ENCODE measurements around the gene LDLRAD4.

Gene LDLRAD4

DNA sequence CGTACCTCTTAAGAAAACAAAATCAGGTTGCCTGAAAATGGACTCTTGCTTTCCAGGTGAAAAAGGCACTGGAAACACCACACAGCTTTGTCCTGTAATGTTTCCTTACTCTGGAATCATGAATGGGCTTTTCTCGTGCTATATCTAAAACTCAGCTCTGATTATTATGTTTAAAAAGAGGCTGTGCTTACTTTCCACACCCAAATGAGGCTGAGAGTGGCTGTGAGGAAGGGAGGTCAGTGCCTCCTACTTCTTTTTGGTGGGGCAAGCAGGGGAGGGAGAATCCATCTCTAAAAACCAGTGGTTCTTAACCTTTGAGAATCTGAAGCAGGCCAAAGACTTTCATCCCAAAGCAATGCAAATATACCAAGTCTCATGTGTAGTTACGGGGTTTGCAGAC, 359.2 kb downstream of the LDLRAD4 start:
- no peak for DNase-seq (ENCODE audit: insufficient read length, low spot score)
- FAIRE-seq: no peak
- 0 out of 2 replicates have a peak, but pooled peaks have one; percentile 16 for TF ChIP-seq POLR2AphosphoS5 (IDR thresholded peaks at IDR 0.05; ENCODE audit: low read depth, low read length)
- no peak for TF ChIP-seq SPI1 (IDR thresholded peaks at IDR 0.05; ENCODE audit: low read depth, low read length)

DNA sequence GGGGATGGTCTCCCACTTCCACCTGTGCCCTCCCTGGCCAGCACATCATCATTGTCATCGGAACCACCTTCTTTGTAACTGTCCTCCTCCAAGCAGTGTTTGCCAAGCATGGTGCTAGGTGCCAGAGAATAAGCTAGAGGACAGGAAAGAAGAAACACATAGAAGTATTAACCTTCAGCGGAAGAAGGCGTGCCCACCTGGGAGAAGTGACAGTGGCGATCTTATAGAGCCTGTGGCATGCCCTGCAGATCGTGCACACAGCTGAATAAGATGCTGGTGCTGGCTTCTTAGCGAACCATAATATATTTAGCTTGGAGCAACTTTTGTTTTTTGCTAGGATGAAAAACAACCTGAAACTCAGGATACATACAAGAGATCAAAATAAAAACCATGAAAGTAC, 359.8 kb downstream of the LDLRAD4 start:
- FAIRE-seq (peak; percentile 5), DNase-seq (ENCODE audit: insufficient read length, low spot score) (no peak)
- TF ChIP-seq PAX5 (IDR thresholded peaks at IDR 0.05; ENCODE audit: insufficient read depth, low read length, severe bottlenecking): no peak
- TF ChIP-seq POLR2A (IDR thresholded peaks at IDR 0.05; ENCODE audit: low read depth, low read length): no peak
- no peak for TF ChIP-seq SPI1 (IDR thresholded peaks at IDR 0.05; ENCODE audit: low read depth, low read length)
- no peak for TF ChIP-seq POLR2AphosphoS5 (IDR thresholded peaks at IDR 0.05; ENCODE audit: low read depth, low read length)
- TF ChIP-seq TAF1 (IDR thresholded peaks at IDR 0.05; ENCODE audit: low read depth, low read length): no peak
- TF ChIP-seq POU2F2 (IDR thresholded peaks at IDR 0.05; ENCODE audit: low read depth, low read length): no peak

DNA sequence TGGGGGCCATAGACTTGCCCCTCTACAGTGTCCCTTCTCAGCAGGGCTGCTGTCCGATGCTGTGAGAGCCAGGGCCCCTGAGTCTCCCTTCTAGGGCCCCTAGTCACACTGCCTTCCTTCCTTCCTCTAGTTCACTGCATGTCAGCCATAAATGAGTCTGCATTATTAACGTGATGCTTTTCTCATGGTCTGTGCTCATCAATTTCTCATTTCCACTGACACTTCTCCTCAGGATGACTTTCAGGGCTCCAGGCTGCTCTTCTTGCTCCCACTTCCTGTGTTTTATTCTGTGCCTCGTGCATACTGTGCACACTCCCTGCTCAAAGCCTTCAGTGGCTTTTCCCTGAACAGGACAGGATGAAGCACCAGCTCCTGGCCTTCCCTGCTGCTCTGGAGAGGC, 361.3 kb downstream of the LDLRAD4 start:
- TF ChIP-seq POLR2A (IDR thresholded peaks at IDR 0.05; ENCODE audit: low read depth, low read length): no peak
- no peak for TF ChIP-seq SPI1 (IDR thresholded peaks at IDR 0.05; ENCODE audit: low read depth, low read length)
- no peak for TF ChIP-seq POU2F2 (IDR thresholded peaks at IDR 0.05; ENCODE audit: low read depth, low read length)
- no peak for TF ChIP-seq TAF1 (IDR thresholded peaks at IDR 0.05; ENCODE audit: low read depth, low read length)
- no peak for TF ChIP-seq POLR2AphosphoS5 (IDR thresholded peaks at IDR 0.05; ENCODE audit: low read depth, low read length)
- no peak for TF ChIP-seq PAX5 (IDR thresholded peaks at IDR 0.05; ENCODE audit: insufficient read depth, low read length, severe bottlenecking)
- no peak for DNase-seq (ENCODE audit: insufficient read length, low spot score)
- FAIRE-seq: peak; percentile 86

DNA sequence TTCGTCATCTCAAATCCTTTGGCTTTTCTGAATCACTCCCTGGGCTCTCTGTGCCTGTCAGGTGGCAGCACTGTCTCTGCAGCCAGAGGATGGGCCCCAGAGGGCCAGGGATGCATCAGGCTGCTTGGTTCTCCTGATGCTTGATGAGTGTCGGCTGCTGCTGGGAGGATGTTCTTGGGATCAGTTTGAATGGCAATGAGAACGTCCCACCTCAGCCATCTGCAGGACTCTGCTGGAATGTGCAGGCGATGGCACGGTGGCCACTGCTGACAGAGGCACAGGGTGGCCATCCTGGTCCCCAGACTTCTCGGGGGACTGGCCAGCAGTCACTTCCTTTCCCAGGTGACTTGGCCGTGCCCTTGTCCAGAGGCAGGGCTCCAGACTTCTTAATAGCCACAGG, 361.8 kb downstream of the LDLRAD4 start:
- TF ChIP-seq TAF1 (IDR thresholded peaks at IDR 0.05; ENCODE audit: low read depth, low read length) (no peak), PAX5 (IDR thresholded peaks at IDR 0.05; ENCODE audit: insufficient read depth, low read length, severe bottlenecking) (no peak), POU2F2 (IDR thresholded peaks at IDR 0.05; ENCODE audit: low read depth, low read length) (no peak), POLR2AphosphoS5 (IDR thresholded peaks at IDR 0.05; ENCODE audit: low read depth, low read length) (no peak), SPI1 (IDR thresholded peaks at IDR 0.05; ENCODE audit: low read depth, low read length) (no peak), POLR2A (IDR thresholded peaks at IDR 0.05; ENCODE audit: low read depth, low read length) (no peak)
- DNase-seq (ENCODE audit: insufficient read length, low spot score) (no peak), FAIRE-seq (no peak)

DNA sequence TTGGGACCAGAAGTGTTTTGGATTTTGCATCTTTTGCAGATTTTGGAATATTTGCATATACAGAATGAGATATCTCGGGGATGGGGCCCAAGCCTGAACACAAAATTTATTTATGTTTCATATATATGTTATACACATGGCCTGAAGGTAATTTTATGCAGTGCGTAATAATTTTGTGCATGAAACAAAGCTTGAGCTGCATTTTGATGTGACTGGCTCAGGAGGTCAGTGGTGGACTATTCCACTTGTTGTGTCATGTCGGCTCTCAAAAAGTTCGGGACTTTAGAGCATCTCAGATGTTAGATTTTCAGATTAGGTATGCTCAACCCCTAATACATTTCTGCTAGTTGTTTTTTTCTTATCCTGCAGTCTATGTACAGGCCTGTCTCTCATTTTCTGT, 362.4 kb downstream of the LDLRAD4 start:
- DNase-seq (ENCODE audit: insufficient read length, low spot score): no peak
- TF ChIP-seq POU2F2 (IDR thresholded peaks at IDR 0.05; ENCODE audit: low read depth, low read length) (no peak), TAF1 (IDR thresholded peaks at IDR 0.05; ENCODE audit: low read depth, low read length) (no peak), SPI1 (IDR thresholded peaks at IDR 0.05; ENCODE audit: low read depth, low read length) (no peak), PAX5 (IDR thresholded peaks at IDR 0.05; ENCODE audit: insufficient read depth, low read length, severe bottlenecking) (no peak), POLR2A (IDR thresholded peaks at IDR 0.05; ENCODE audit: low read depth, low read length) (no peak), POLR2AphosphoS5 (IDR thresholded peaks at IDR 0.05; ENCODE audit: low read depth, low read length) (no peak)
- FAIRE-seq: no peak

DNA sequence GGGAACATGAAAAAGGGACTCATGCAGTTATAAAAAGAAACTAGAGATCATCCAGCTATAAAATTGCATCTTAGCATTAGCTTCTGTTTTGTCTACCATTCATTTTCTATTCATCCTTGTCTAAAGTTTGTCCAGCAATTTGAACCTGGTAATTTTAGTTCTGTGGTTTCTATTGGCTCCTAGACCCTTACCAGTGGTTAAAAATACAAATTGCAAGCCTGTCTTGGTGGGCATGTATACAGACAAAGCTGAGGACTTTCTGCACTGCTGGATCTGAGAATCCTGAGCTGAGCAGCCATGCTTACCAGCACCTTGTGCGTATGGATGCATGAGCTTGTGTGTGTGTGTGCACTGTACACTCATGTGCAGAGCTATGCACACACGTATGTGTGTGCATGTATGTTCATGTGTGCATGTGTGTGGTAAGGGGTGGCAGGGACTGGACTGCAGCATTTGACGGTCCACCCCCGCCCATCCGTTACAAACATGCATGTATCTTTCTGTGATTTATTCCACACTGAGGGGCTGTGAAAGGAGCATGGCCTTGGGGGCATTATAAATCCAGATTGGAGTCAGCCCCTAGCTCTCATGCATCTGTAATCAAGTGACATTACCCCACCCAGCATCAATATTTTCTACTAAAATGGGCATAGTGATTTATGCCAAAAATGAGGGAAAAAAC, 363.1 kb downstream of the LDLRAD4 start:
- no peak for TF ChIP-seq SPI1 (IDR thresholded peaks at IDR 0.05; ENCODE audit: low read depth, low read length)
- DNase-seq (ENCODE audit: insufficient read length, low spot score) (no peak), FAIRE-seq (peak; percentile 78)

DNA sequence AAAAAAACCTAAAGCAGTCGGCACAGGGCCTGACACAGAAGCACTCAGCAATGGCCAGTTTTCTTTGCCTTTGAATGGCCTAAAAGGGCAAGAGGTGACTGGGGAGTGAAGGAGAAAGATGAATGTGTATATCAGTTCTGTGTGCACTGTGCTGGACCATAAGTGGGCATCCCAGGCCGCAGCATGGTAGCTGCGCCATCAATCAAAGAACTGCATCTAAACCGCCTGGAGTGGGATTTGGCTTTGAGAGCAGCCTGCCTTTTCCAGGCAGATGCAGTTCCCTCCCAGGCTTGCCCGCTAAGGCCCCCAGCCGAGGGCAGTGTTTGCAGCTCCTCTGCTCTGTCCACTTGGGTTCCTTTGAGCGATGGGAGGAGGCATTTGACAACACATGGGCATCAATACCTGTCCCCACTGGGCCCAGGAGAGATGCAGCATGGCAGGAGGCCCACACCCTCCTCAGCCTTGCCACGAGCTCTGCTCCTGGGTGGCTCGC, 363.7 kb downstream of the LDLRAD4 start:
- DNase-seq (ENCODE audit: insufficient read length, low spot score): no peak

DNA sequence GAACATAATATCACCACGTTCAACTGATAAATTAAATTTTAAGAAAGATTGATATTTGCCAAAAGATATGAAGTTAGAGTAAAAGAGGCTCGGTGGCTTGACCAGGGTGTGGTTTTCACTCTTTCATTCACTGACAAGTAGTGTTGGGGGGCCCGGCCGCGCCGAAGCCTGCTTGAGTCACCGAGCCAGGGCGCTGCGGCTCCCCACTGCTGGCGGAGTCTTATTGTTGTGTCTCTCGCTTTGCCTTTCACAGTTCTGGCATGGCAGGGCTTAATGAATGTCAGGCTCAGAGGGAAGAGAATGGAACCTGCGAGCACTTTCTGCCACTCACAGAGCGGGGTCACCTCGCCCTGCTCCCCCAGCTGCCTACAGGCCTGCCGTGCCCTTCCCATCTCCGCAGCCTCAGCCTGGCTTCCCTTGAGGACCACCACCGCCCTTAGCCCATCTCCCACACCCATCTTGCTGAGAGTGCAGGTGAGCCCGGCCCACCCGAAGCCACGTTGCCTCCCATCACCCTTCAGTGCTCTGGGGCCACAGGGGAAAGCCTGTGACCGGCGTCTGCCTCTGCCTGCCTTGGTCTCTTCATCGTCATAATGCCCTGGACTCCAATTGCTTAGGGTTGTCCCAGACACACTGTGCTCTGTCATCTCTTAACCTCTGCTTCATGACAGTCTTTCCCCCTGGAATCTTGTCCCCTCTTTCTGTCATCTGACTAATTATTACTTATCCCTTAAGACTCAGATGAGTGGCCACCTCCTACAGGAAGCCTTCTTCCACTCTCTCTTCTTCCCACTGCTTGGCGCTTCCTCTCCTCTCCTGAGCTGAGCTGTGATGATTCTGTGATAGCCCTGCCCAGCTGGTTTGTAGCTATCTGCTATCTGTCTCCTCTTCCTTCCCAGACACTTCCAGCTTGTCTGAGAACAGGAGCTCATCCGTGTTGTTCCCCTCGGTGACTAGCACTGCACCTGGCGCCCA, 365.3 kb downstream of the LDLRAD4 start:
- FAIRE-seq (peak; percentile 16), DNase-seq (ENCODE audit: insufficient read length, low spot score) (no peak)
- TF ChIP-seq PAX5 (IDR thresholded peaks at IDR 0.05; ENCODE audit: insufficient read depth, low read length, severe bottlenecking): no peak
- no peak for TF ChIP-seq TAF1 (IDR thresholded peaks at IDR 0.05; ENCODE audit: low read depth, low read length)
- no peak for TF ChIP-seq POLR2A (IDR thresholded peaks at IDR 0.05; ENCODE audit: low read depth, low read length)
- TF ChIP-seq SPI1 (IDR thresholded peaks at IDR 0.05; ENCODE audit: low read depth, low read length): no peak
- TF ChIP-seq POU2F2 (IDR thresholded peaks at IDR 0.05; ENCODE audit: low read depth, low read length): no peak
- TF ChIP-seq POLR2AphosphoS5 (IDR thresholded peaks at IDR 0.05; ENCODE audit: low read depth, low read length): no peak

More for the DNA sequence above, 363.7 kb downstream of the LDLRAD4 start:
- FAIRE-seq: no peak
- no peak for TF ChIP-seq POLR2A (IDR thresholded peaks at IDR 0.05; ENCODE audit: low read depth, low read length)
- no peak for TF ChIP-seq POLR2AphosphoS5 (IDR thresholded peaks at IDR 0.05; ENCODE audit: low read depth, low read length)
- no peak for TF ChIP-seq PAX5 (IDR thresholded peaks at IDR 0.05; ENCODE audit: insufficient read depth, low read length, severe bottlenecking)
- no peak for TF ChIP-seq SPI1 (IDR thresholded peaks at IDR 0.05; ENCODE audit: low read depth, low read length)
- no peak for TF ChIP-seq TAF1 (IDR thresholded peaks at IDR 0.05; ENCODE audit: low read depth, low read length)
- TF ChIP-seq POU2F2 (IDR thresholded peaks at IDR 0.05; ENCODE audit: low read depth, low read length): no peak

DNA sequence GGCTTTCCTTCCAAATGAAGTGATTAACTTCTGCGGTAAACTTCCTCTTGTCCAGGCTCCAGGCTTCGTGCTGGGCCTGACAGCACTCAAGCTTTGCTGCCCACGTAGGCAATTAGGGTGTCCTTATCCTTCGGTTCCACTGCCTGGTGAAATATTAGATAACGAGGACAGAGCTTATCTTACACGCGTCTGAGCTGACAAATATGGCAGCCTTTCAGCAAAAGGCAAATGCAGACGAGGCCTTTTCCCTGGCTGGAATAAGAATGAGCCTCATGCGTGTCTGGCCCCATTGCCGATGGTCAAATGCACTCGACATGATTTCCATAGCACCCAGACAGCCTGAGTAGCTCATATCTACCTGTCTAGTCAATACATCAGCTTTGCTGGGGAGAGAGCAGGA, 366.3 kb downstream of the LDLRAD4 start:
- TF ChIP-seq POLR2AphosphoS5 (IDR thresholded peaks at IDR 0.05; ENCODE audit: low read depth, low read length): no peak
- TF ChIP-seq POLR2A (IDR thresholded peaks at IDR 0.05; ENCODE audit: low read depth, low read length): no peak
- TF ChIP-seq PAX5 (IDR thresholded peaks at IDR 0.05; ENCODE audit: insufficient read depth, low read length, severe bottlenecking): no peak
- no peak for TF ChIP-seq SPI1 (IDR thresholded peaks at IDR 0.05; ENCODE audit: low read depth, low read length)
- TF ChIP-seq POU2F2 (IDR thresholded peaks at IDR 0.05; ENCODE audit: low read depth, low read length): no peak
- TF ChIP-seq TAF1 (IDR thresholded peaks at IDR 0.05; ENCODE audit: low read depth, low read length): no peak
- DNase-seq (ENCODE audit: insufficient read length, low spot score) (no peak), FAIRE-seq (no peak)

Measured in GM12891 (cell line).